ENCODE data around the gene GALNT2.

GALNT2 gene

GRCh38 chr1:230099465-230099864 is 32.4 kb downstream of the GALNT2 start:
- no peak overlapping the region for H3K4me3 ChIP-seq (ENCODE audit: low read depth in 1 of 2, low read length in 2 of 2)
- no peaks in the 10 kb centered on the region for H3K9me3 ChIP-seq (ENCODE audit: low read length)
- H3K9ac ChIP-seq (ENCODE audit: low read length) = no peak overlapping the region
- peaks cover 26% of the 10 kb centered on the region for H3K4me1 ChIP-seq (ENCODE audit: insufficient read depth, low read length)
- H3K27me3 ChIP-seq (ENCODE audit: control insufficient read depth in 1 of 2, insufficient read depth in 2 of 2, low read length in 2 of 2) = no peaks in the 10 kb centered on the region
- no peak overlapping the region for H3K27ac ChIP-seq (ENCODE audit: low read depth, low read length)
- no peaks in the 10 kb centered on the region for H3K36me3 ChIP-seq (ENCODE audit: insufficient read depth, low read length)

- H3K9me3 ChIP-seq (ENCODE audit: low read length) = no peaks in the 10 kb centered on the region
- peaks cover 41% of the 10 kb centered on the region for H3K4me1 ChIP-seq (ENCODE audit: insufficient read depth, low read length)
- H3K9ac ChIP-seq (ENCODE audit: low read length) = no peak overlapping the region
- no peaks in the 10 kb centered on the region for H3K27me3 ChIP-seq (ENCODE audit: control insufficient read depth in 1 of 2, insufficient read depth in 2 of 2, low read length in 2 of 2)
- no peak overlapping the region for H3K27ac ChIP-seq (ENCODE audit: low read depth, low read length)
- H3K36me3 ChIP-seq (ENCODE audit: insufficient read depth, low read length) = no peaks in the 10 kb centered on the region
- H3K4me3 ChIP-seq (ENCODE audit: low read depth in 1 of 2, low read length in 2 of 2) = no peak overlapping the region
These were observed 33.9 kb downstream of the GALNT2 start for GRCh38 chr1:230100932-230101331.

- Histone ChIP-seq H3K4me1 (ENCODE audit: insufficient read depth, low read length) (peaks cover 42% of the 10 kb centered on the region), H3K9me3 (ENCODE audit: low read length) (no peaks in the 10 kb centered on the region), H3K27ac (ENCODE audit: low read depth, low read length) (no peak overlapping the region)
These were observed 34.5 kb downstream of the GALNT2 start for GRCh38 chr1:230101556-230101955.

GRCh38 chr1:230102046-230102445 is 35.0 kb downstream of the GALNT2 start:
- Histone ChIP-seq H3K27ac (ENCODE audit: low read depth, low read length) (no peak overlapping the region), H3K4me3 (ENCODE audit: low read depth in 1 of 2, low read length in 2 of 2) (no peak overlapping the region), H3K4me1 (ENCODE audit: insufficient read depth, low read length) (peaks cover 42% of the 10 kb centered on the region)

More at GRCh38 chr1:230101556-230101955, 34.5 kb downstream of the GALNT2 start:
- H3K27me3 ChIP-seq (ENCODE audit: control insufficient read depth in 1 of 2, insufficient read depth in 2 of 2, low read length in 2 of 2) = no peaks in the 10 kb centered on the region
- no peak overlapping the region for H3K9ac ChIP-seq (ENCODE audit: low read length)
- H3K36me3 ChIP-seq (ENCODE audit: insufficient read depth, low read length) = no peaks in the 10 kb centered on the region
- no peak overlapping the region for H3K4me3 ChIP-seq (ENCODE audit: low read depth in 1 of 2, low read length in 2 of 2)

GRCh38 chr1:230102472-230102871 is 35.4 kb downstream of the GALNT2 start:
- H3K27me3 ChIP-seq (ENCODE audit: control insufficient read depth in 1 of 2, insufficient read depth in 2 of 2, low read length in 2 of 2) = no peaks in the 10 kb centered on the region
- H3K4me3 ChIP-seq (ENCODE audit: low read depth in 1 of 2, low read length in 2 of 2) = no peak overlapping the region
- H3K4me1 ChIP-seq (ENCODE audit: insufficient read depth, low read length) = peaks cover 42% of the 10 kb centered on the region
- H3K36me3 ChIP-seq (ENCODE audit: insufficient read depth, low read length) = no peaks in the 10 kb centered on the region
- H3K9me3 ChIP-seq (ENCODE audit: low read length) = no peaks in the 10 kb centered on the region
- no peak overlapping the region for H3K9ac ChIP-seq (ENCODE audit: low read length)
- H3K27ac ChIP-seq (ENCODE audit: low read depth, low read length) = no peak overlapping the region

More at GRCh38 chr1:230102046-230102445, 35.0 kb downstream of the GALNT2 start:
- Histone ChIP-seq H3K9ac (ENCODE audit: low read length) (no peak overlapping the region), H3K9me3 (ENCODE audit: low read length) (no peaks in the 10 kb centered on the region), H3K27me3 (ENCODE audit: control insufficient read depth in 1 of 2, insufficient read depth in 2 of 2, low read length in 2 of 2) (no peaks in the 10 kb centered on the region), H3K36me3 (ENCODE audit: insufficient read depth, low read length) (no peaks in the 10 kb centered on the region)

- Histone ChIP-seq H3K27me3 (ENCODE audit: control insufficient read depth in 1 of 2, insufficient read depth in 2 of 2, low read length in 2 of 2) (no peaks in the 10 kb centered on the region), H3K4me1 (ENCODE audit: insufficient read depth, low read length) (peaks cover 42% of the 10 kb centered on the region), H3K36me3 (ENCODE audit: insufficient read depth, low read length) (no peaks in the 10 kb centered on the region), H3K9me3 (ENCODE audit: low read length) (no peaks in the 10 kb centered on the region), H3K4me3 (ENCODE audit: low read depth in 1 of 2, low read length in 2 of 2) (no peak overlapping the region), H3K9ac (ENCODE audit: low read length) (no peak overlapping the region), H3K27ac (ENCODE audit: low read depth, low read length) (no peak overlapping the region)
These were observed 36.5 kb downstream of the GALNT2 start for GRCh38 chr1:230103306-230104173.

- H3K27me3 ChIP-seq (ENCODE audit: control insufficient read depth in 1 of 2, insufficient read depth in 2 of 2, low read length in 2 of 2) = no peaks in the 10 kb centered on the region
- peaks cover 42% of the 10 kb centered on the region for H3K4me1 ChIP-seq (ENCODE audit: insufficient read depth, low read length)
- H3K4me3 ChIP-seq (ENCODE audit: low read depth in 1 of 2, low read length in 2 of 2) = peak overlapping the region; percentile 23 to 45
- no peak overlapping the region for H3K9ac ChIP-seq (ENCODE audit: low read length)
- H3K27ac ChIP-seq (ENCODE audit: low read depth, low read length) = peak overlapping the region; percentile 47
- H3K36me3 ChIP-seq (ENCODE audit: insufficient read depth, low read length) = no peaks in the 10 kb centered on the region
- no peaks in the 10 kb centered on the region for H3K9me3 ChIP-seq (ENCODE audit: low read length)
These were observed 37.6 kb downstream of the GALNT2 start for GRCh38 chr1:230104395-230105244.

- Histone ChIP-seq H3K27ac (ENCODE audit: low read depth, low read length) (peak overlapping the region; percentile 47), H3K4me1 (ENCODE audit: insufficient read depth, low read length) (peaks cover 48% of the 10 kb centered on the region), H3K9ac (ENCODE audit: low read length) (no peak overlapping the region), H3K36me3 (ENCODE audit: insufficient read depth, low read length) (no peaks in the 10 kb centered on the region), H3K27me3 (ENCODE audit: control insufficient read depth in 1 of 2, insufficient read depth in 2 of 2, low read length in 2 of 2) (no peaks in the 10 kb centered on the region), H3K9me3 (ENCODE audit: low read length) (no peaks in the 10 kb centered on the region), H3K4me3 (ENCODE audit: low read depth in 1 of 2, low read length in 2 of 2) (peak overlapping the region in 1 of 2 donors; percentile 45)
These were observed 38.3 kb downstream of the GALNT2 start for GRCh38 chr1:230105245-230105753.

GRCh38 chr1:230105754-230106625 is 39.0 kb downstream of the GALNT2 start:
- no peak overlapping the region for H3K27ac ChIP-seq (ENCODE audit: low read depth, low read length)

GRCh38 chr1:230107941-230108340 is 40.9 kb downstream of the GALNT2 start:
- Histone ChIP-seq H3K4me3 (ENCODE audit: low read depth in 1 of 2, low read length in 2 of 2) (no peak overlapping the region), H3K27me3 (ENCODE audit: control insufficient read depth in 1 of 2, insufficient read depth in 2 of 2, low read length in 2 of 2) (no peaks in the 10 kb centered on the region), H3K27ac (ENCODE audit: low read depth, low read length) (no peak overlapping the region), H3K4me1 (ENCODE audit: insufficient read depth, low read length) (peaks cover 50% of the 10 kb centered on the region), H3K9ac (ENCODE audit: low read length) (no peak overlapping the region), H3K36me3 (ENCODE audit: insufficient read depth, low read length) (no peaks in the 10 kb centered on the region), H3K9me3 (ENCODE audit: low read length) (no peaks in the 10 kb centered on the region)

More at GRCh38 chr1:230105754-230106625, 39.0 kb downstream of the GALNT2 start:
- no peaks in the 10 kb centered on the region for H3K9me3 ChIP-seq (ENCODE audit: low read length)
- H3K4me1 ChIP-seq (ENCODE audit: insufficient read depth, low read length) = peaks cover 52% of the 10 kb centered on the region
- H3K27me3 ChIP-seq (ENCODE audit: control insufficient read depth in 1 of 2, insufficient read depth in 2 of 2, low read length in 2 of 2) = no peaks in the 10 kb centered on the region
- no peaks in the 10 kb centered on the region for H3K36me3 ChIP-seq (ENCODE audit: insufficient read depth, low read length)
- no peak overlapping the region for H3K4me3 ChIP-seq (ENCODE audit: low read depth in 1 of 2, low read length in 2 of 2)
- H3K9ac ChIP-seq (ENCODE audit: low read length) = no peak overlapping the region
